RPMI7951 (cell line): ENCODE results near the gene FRS2. TPM values are rescaled to one million over a fixed set of nuclear protein-coding genes. Genes with fewer than 3 reads are reported as not detected.

Experiments used
- DNase-seq: peaks from one replicate; pipeline ENCODE4 v3.0.0-alpha.2; 2012; ENCODE audit warnings: low read depth
- total RNA-seq: library from RNA; depleted of rRNA; stranded (reverse); fragments of >200 nt; shearing (Covaris generic); gene quantifications from 2 replicates; pipeline ENCODE4 v1.2.3, GENCODE V29; 2014

Gene FRS2
- total RNA-seq, 1 experiment from 2014 or later: 23.6 TPM

GRCh38 chr12:69527506-69528272 is 57.5 kb downstream of the FRS2 start:
- DNase-seq: peak; percentile 16

GRCh38 chr12:69529021-69529420 is 58.8 kb downstream of the FRS2 start:
- DNase-seq: no peak

- no peak for DNase-seq
These were observed 63.7 kb downstream of the FRS2 start for GRCh38 chr12:69533844-69534243.

GRCh38 chr12:69534389-69534822 is 64.2 kb downstream of the FRS2 start:
- DNase-seq: peak; percentile 94

- DNase-seq: peak; percentile 29
These were observed 70.8 kb downstream of the FRS2 start for GRCh38 chr12:69540987-69541386.

GRCh38 chr12:69544087-69544486 is 73.9 kb downstream of the FRS2 start:
- no peak for DNase-seq

GRCh38 chr12:69545081-69545480 is 74.9 kb downstream of the FRS2 start:
- DNase-seq: no peak

- no peak for DNase-seq
These were observed 76.7 kb downstream of the FRS2 start for GRCh38 chr12:69546693-69547438.

- DNase-seq: no peak
These were observed 78.5 kb downstream of the FRS2 start for GRCh38 chr12:69548687-69549086.

- DNase-seq: no peak
These were observed 80.6 kb downstream of the FRS2 start for GRCh38 chr12:69550569-69551350.

GRCh38 chr12:69553628-69554248 is 83.5 kb downstream of the FRS2 start:
- peak; percentile 68 for DNase-seq

GRCh38 chr12:69555461-69555860 is 85.3 kb downstream of the FRS2 start:
- peak; percentile 80 for DNase-seq

GRCh38 chr12:69556383-69556782 is 86.2 kb downstream of the FRS2 start:
- no peak for DNase-seq

GRCh38 chr12:69563166-69563762 is 93.1 kb downstream of the FRS2 start:
- no peak for DNase-seq

- no peak for DNase-seq
These were observed 96.4 kb downstream of the FRS2 start for GRCh38 chr12:69566603-69567002.

- DNase-seq: peak; percentile 18
These were observed 99.0 kb downstream of the FRS2 start for GRCh38 chr12:69569236-69569635.

GRCh38 chr12:69570000-69570516 is 99.9 kb downstream of the FRS2 start:
- DNase-seq: no peak

- peak; percentile 56 for DNase-seq
These were observed 100.6 kb downstream of the FRS2 start for GRCh38 chr12:69570545-69571399.

GRCh38 chr12:69575346-69575745 is 105.2 kb downstream of the FRS2 start:
- DNase-seq: no peak

- DNase-seq: no peak
These were observed 108.1 kb downstream of the FRS2 start for GRCh38 chr12:69578283-69578682.
